8988T (cell line): ENCODE data around the gene CALML5.

Source experiments
- DNase-seq: peaks from one replicate; pipeline ENCODE4 v3.0.0; 2011

The CALML5 gene

DNA sequence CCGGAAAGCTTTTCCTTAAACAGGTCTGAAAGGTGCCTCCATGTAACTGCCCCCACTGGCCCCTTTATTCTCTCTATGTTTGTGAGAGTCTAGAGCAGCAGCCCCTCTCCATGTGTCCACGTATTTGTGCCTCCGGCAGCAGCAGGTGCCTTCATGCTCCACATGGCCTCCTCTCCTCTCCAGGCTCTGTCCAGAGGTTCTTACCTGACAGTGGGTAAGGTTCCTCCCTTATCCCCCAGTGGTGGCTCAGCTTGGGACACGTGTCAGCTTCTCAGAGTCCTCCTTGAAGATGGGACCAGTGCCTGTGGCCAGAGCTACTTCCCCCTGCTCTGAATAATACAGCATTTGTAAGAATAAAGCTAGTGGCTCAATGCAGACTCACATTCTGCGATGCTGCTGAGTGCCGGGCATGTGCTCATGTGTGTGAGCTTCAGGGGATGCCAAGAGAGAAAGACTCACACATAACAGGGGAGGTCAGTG, 33.3 kb upstream of the CALML5 start:
- no peak for DNase-seq

DNA sequence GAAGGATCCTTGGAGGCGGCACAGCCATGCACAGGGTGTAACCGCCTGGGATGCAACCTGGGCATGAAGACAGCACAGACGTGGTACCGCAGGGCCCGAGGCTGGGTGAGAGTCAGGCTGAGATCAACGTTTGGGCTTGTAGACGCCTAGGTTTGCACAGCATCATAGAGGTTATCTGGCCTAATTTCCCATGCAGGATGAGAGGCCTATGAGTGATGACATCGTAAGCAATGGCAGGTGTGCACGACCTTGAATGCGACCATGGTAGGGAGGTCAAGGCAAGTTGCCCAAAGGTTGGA, 32.9 kb upstream of the CALML5 start:
- DNase-seq = no peak

DNA sequence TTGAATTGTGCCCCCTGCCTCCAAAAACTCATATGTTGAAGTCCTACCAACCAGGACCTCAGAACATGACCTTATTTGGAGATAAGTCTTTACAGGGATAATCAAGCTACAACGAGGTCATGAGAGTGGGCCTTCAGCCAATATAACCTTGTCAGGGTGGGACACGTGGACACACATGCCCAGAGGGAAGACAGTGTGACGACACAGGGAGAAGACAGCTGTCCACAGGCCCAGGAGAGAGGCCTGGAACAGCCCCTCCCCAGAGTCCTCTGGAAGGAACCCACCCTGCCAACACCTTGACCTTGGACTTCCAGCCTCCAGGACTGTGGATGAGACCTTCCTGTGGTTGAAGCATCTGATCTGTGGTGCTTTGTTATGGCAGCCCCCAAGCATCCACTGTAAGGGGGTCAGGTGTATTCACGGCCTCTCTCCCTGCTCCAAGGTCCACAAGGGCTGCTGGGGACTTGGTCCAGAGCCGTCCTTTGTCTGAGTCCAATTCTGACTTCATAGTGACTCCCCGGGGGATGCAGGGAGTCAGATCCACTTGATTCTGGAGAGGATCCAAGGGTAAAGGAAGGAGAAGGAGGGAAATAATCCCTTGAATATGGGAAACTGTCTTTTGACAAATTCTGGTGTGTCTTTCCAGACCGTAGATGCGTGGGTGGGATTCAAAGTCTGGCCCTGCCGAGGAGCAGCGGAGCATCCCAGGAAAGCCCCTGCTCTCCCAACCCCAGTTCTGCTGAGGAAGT, 32.4 kb upstream of the CALML5 start:
- DNase-seq = no peak

DNA sequence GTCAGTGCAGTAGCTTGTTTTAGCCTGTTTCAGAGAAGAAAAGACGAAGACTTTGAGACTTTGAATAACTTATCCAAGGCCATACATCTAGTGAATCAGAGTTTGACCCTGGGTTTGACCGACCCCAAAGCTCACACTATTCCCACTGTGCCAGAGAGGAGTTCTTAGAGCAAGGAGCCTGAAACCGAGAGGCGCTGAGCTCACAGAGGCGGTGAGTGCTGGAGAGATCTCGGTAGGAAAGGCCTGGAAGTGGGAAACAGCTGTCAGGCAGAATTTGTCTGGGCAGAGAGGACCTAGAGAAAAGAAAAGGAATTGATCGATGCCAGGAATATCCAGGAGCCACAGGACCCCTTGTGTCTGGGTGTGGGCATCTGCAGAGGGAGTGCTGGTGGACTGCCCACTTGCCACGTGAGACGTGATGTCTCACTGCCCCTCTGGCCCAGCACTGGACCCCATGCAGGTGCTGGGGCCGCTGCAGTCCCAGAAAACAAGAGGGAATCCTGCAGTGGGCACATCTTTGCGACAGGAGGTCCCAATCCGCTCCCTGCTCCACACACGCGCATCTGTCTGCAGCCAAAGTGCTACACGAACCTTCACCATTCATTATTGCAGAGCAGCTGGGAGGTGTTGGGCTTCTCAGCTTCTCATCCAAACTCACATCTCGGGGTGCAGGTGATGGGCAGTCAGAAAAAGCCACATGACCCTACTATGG, 31.6 kb upstream of the CALML5 start:
- DNase-seq = no peak

DNA sequence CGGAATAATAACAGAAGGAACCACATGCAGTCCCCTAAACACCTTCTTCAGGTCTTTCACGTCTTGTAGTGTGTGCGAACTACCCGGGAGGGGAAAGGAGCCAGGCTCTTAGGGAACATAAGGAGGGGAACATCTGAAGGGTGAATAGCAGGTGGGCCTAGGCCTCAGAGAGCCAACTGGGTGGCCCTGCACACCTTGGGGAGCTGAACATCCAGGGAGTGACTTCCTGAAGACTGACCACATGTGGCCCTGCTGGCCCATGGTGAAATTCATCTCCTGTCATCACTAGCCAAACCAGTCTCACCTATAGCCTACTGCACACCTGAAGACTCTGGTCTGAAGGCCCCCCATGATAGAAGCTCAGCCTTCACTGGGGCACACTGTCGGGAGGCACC, 31.0 kb upstream of the CALML5 start:
- no peak for DNase-seq

DNA sequence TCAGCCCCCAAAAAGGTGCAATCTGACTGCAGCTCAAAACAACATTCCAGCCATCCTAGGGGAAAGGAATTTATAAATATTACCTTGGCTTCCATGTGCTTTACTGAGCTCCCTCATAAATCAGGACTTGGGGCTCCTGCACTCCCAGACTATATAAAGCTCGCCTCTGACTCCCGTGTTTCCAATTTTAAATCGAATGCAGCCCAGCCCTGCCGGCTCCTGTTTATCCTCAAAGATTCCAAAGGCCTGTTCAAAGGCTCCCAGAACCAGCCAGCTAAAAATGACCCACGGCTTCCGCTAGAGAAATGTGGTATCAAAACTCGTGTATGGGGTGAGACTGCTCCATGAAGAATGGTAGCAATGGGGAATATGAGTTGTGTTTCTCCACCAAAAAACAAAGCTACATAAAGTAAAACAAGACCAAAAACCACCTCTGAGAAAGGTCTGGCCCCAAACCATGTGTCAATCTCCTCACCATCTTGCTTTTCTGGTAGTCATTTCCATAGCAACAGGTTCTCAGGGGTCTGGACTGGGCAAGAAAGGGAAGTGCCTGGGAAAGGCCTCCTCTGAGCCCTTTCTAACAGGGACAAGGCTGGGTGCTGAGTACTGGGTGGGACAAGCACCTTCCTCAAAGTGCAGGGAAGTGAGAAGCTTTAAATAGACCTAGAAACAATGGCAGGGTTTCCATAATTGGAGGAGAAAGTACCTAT, 30.5 kb upstream of the CALML5 start:
- DNase-seq = no peak

DNA sequence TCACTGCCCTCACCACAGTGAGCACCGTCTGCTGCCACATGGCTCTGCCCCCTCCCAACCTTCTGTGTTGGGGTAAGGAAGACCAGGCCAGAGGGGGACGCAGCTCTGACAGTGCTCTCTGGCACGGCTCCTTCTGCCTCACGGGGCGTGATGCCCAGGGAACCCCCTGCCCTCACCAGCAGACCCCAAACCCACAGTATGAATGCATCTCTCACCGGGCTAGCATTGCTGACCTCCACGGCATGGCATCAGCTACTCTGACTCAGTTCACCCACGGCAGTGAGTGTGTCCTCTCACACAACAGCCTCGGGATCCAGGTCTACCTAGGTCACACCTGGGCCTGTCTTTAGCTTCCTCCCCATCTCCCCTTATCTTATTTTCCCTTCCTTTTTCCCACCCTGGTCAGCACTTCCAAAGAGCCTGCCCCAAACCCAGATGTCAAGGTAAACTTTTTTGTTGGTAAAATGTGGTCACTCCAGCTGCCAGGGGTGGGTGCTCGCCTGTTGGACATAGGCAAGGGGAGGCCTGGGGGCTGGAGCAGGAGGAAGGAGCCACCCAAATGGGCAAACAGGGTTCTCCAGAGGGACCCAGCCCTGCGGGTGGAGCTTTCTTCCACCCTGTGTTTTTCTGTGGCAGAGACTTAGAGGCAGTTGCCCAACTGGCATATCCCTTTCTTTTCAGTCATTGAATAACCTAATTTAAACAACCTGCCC, 29.8 kb upstream of the CALML5 start:
- no peak for DNase-seq

GRCh38 chr10:5527332-5528200, 28.2 kb upstream of the CALML5 start:
- no peak for DNase-seq

- no peak for DNase-seq
Measured at GRCh38 chr10:5526691-5527331, 27.4 kb upstream of the CALML5 start.

- DNase-seq = no peak
Measured at GRCh38 chr10:5525561-5526341, 26.4 kb upstream of the CALML5 start.

- no peak for DNase-seq
Measured at GRCh38 chr10:5524641-5525560, 25.5 kb upstream of the CALML5 start, which contains the start of gene CALML3. CALML3 (plus strand) TSS chr10:5524961; CDS start chr10:5525086, 125 bp downstream.

DNA sequence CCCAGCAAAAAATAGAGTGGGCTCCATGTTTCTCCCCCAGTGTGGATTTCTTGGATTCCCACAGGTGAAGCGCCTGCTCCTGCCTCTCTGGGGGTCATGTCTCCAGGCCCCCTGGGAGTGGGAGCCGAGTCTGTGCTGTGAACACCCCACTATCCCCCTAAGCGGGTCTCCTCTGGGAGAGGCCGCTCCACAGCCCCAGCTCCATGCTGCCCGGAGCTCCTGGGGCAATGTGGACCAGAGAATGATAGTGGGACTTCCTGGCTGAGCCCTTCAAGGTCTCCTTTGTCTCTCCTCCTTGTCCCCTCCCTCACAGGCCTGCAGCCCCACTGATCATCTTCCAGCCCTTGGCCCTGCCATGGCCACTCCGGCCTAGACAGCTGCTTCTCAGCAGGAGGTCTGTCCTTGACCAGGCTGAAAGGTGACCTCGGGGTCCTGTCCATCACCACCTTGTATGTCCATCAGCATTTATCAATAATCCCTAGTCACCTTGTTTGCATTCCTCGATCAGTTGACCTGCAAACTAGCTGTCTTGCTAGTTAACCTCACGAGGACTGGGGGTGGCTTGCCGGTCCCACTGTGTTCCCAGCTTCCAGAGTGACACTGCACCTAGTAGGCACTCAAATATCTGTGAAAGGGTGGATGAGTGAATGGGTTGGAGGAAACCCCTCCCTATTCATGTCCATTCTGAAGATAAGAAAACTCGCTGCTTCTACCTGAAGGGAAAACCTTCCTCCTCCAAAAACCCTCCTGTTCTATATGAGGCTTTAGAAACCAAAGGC, 24.6 kb upstream of the CALML5 start:
- no peak for DNase-seq

DNA sequence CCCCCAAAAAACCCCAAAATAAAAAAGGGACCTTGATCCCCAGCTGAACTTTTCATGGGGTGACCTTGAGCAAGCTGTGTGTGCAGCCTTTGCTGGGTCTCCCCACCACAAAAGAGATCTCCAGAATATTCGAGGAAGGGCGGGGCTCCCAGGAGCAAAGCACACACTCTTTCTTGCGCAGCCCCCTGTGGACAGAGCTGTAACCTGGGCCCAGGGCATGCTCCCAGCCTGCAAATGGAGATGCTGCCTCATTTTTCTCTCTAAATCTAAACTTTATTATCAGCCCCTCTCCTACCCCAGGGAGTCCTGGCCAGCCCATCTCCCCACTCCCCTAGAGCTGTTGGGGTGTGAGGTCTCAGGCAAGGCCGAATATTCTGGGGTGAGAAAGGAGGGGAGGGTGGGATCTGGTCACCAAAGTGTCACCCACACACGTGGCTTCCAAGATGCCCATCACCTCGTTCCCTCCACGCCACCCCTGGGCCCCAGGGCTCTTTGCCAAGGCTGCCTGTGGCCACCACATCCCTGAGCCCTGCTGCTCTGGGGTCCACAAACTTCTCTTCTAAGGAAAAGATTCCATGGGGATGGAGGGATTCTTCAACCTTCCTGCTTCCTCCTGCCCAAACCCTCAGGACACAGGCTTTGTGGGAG, 23.7 kb upstream of the CALML5 start:
- no peak for DNase-seq

DNA sequence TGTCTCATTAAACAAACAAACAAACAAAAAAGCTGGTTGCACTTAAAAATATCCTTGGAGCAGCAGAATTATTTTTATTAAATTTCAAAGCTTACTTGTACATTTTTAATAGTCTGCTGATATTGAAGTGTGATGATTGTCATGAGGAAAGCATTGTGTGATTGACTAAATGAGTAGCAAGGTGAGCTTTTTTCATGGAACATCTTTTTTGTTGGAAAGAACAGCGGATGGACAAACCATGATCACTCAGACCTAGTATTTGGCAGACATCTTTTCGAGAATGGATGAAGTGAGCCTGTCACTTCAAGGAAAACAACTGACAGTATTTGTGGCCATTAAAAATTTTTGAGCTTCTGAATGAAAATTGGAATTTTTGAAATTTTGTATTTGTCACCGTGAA, 19.7 kb upstream of the CALML5 start:
- DNase-seq = no peak

- DNase-seq = no peak
Measured at GRCh38 chr10:5518143-5518542, 18.8 kb upstream of the CALML5 start.

DNA sequence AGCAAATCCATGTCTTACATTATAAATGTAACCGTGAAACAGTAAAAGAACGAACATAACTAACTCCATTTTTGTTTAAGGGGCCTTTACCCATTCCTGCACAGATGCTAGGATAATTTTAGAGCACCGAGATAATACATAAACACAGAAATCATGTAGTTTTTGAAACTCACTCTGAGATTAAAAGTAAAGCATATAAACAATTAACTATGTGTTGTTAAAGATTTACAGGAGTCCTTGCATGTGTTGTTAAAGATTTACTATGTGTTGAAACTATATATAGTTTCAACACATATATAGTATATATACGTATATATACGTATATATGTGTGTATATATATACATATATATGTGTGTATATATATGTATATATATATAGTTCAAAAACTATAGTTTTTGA, 18.2 kb upstream of the CALML5 start:
- no peak for DNase-seq

GRCh38 chr10:5515948-5516761, 16.8 kb upstream of the CALML5 start:
- DNase-seq = no peak
